GM12878 (cell line): ENCODE results near the gene ADSL. TPM values are rescaled to one million over a fixed set of nuclear protein-coding genes. Genes with fewer than 3 reads are reported as not detected.

Source experiments
- ATAC-seq: fragments of 200-7000 bp; cut with Tn5 transposase; 3 replicates; pipeline ENCODE4 v1.9.1; 2020; ENCODE audit warnings: mild to moderate bottlenecking, moderate library complexity
- BruUV-seq: library from RNA; stranded (reverse); fragments of 400-500 nt; replicated peaks from 2 replicates; lab custom pipeline; 2021; lab: Mats Ljungman, UMichigan
- CTCF ChIA-PET: fragments of 300-600 bp; sonication (Branson Sonifier 250); formaldehyde crosslinking; extraction: SDS; loops from one replicate; lab custom pipeline; 2021; ENCODE audit warnings: inconsistent platforms; lab: Yijun Ruan, JAX
- POLR2A ChIA-PET: fragments of 350-600 bp; formaldehyde crosslinking; extraction: SDS; loops from one replicate; lab custom pipeline; 2021; ENCODE audit warnings: inconsistent platforms; lab: Charles Lee
- RAD21 ChIA-PET: fragments of 300-600 bp; sonication (Branson Sonifier 250); formaldehyde crosslinking; loops from one replicate; lab custom pipeline; 2023; ENCODE audit warnings: antibody characterized with exemption; ENCODE audit not compliant: unreplicated experiment; lab: Charles Lee
- SMC1A ChIA-PET: fragments of 300-600 bp; sonication (Branson Sonifier 250); formaldehyde crosslinking; loops from one replicate; lab custom pipeline; 2023; ENCODE audit not compliant: unreplicated experiment, uncharacterized antibody; lab: Charles Lee
- DNase-seq: peaks from one replicate; pipeline ENCODE4 v3.0.0-alpha.2; 2011; ENCODE audit warnings: low read depth, low spot score
- FAIRE-seq: peaks from 3 replicates; lab custom pipeline; 2011; peaks lifted over from hg19 to GRCh38; lab: Jason Lieb, UNC
- H2AFZ ChIP-seq: 2 replicates; pipeline ENCODE4 v1.6.0; 2011; ENCODE audit warnings: low read depth, low read length, control low read depth; ENCODE audit not compliant: control insufficient read depth
- H3K27ac ChIP-seq: 2 replicates; pipeline ENCODE4 v1.5.1; 2011; ENCODE audit warnings: control low read depth; ENCODE audit not compliant: control insufficient read depth, insufficient read depth
- H3K27me3 ChIP-seq, 2 experiments: replicated peaks in 1 of 2; 2 replicates each; pipeline versions ENCODE4 v1.6.0 to v1.6.1; 2011; ENCODE audit warnings: low read length in 1 of 2; ENCODE audit not compliant: control insufficient read depth in 2 of 2, insufficient read depth in 2 of 2
- H3K36me3 ChIP-seq, 2 experiments: 2 replicates each; pipeline ENCODE4 v1.5.1; 2011; ENCODE audit warnings: low read length in 1 of 2; ENCODE audit not compliant: control insufficient read depth in 2 of 2, insufficient read depth in 2 of 2
- H3K4me1 ChIP-seq: 2 replicates; pipeline ENCODE4 v1.6.1; 2011; ENCODE audit warnings: mild to moderate bottlenecking, low read length, moderate library complexity, mixed read lengths; ENCODE audit not compliant: control insufficient read depth, insufficient read depth
- H3K4me2 ChIP-seq: 2 replicates; pipeline ENCODE4 v1.6.0; 2011; ENCODE audit warnings: control low read depth; ENCODE audit not compliant: control insufficient read depth, insufficient read depth
- H3K4me3 ChIP-seq: fragments of 200-600 bp; sonication (generic); 2 replicates; pipeline ENCODE4 v1.5.1; 2016
- H3K79me2 ChIP-seq: 2 replicates; pipeline ENCODE4 v1.6.0; 2011; ENCODE audit warnings: low read length; ENCODE audit not compliant: control insufficient read depth, insufficient read depth
- H3K9ac ChIP-seq: 2 replicates; pipeline ENCODE4 v1.8.0; 2011; ENCODE audit warnings: low read length, control low read depth, mixed read lengths; ENCODE audit not compliant: control insufficient read depth, insufficient read depth
- H3K9me3 ChIP-seq: replicated peaks from 3 replicates; pipeline ENCODE4 v1.5.1; 2011; ENCODE audit warnings: mild to moderate bottlenecking, low read length; ENCODE audit not compliant: control insufficient read depth, insufficient read depth
- H4K20me1 ChIP-seq: 2 replicates; pipeline ENCODE4 v1.6.0; 2011; ENCODE audit not compliant: control insufficient read depth, insufficient read depth
- CEBPB ChIP-seq, 2 experiments: fragments of 150-350 bp in 1 of 2; IDR thresholded peaks; 2 replicates each; pipeline ENCODE4 v1.6.1; 2012 to 2014; ENCODE audit warnings: low read depth in 2 of 2, low read length in 2 of 2, borderline replicate concordance in 1 of 2, inconsistent platforms in 1 of 2
- CUX1 ChIP-seq: IDR thresholded peaks from 2 replicates; pipeline ENCODE4 v1.6.1; 2012; ENCODE audit warnings: improper control_type of control experiment, low read depth, low read length; ENCODE audit not compliant: insufficient replicate concordance
- RELA ChIP-seq: fragments of 450-650 bp; IDR thresholded peaks from 2 replicates; pipeline ENCODE4 v1.8.0; 2014; ENCODE audit warnings: borderline replicate concordance; ENCODE audit not compliant: partially characterized antibody
- SREBF1 ChIP-seq: IDR thresholded peaks from 2 replicates; pipeline ENCODE4 v1.6.1; 2012; ENCODE audit warnings: mild to moderate bottlenecking, low read length
- WGBS: methylation state at CpG from one replicate; pipeline ENCODE4 v1.1.6; 2016; ENCODE audit warnings: low lambda C conversion rate; ENCODE audit not compliant: insufficient replicate concordance, insufficient coverage; ENCODE audit errors: missing lambda C conversion rate; 5-methylcytosine and 5-hydroxymethylcytosine counted together
- in situ Hi-C: fragments of 300-500 bp; cut with MboI; formaldehyde crosslinking; loops from 9 replicates; pipeline ENCODE4 v1.14.3; 2018; ENCODE audit warnings: mixed read lengths
- intact Hi-C: fragments of 100-400 bp; cut with micrococcal nuclease; formaldehyde crosslinking; loops from one replicate; pipeline ENCODE4 v1.14.2; 2022; ENCODE audit not compliant: unreplicated experiment
- polyA plus RNA-seq, 11 experiments: library from polyadenylated mRNA; depleted of rRNA in 4 of 11; unstranded in 6 of 11; stranded (reverse) in 5 of 11; fragments of >200 nt; fragmentation: Nextera tagmentation in 4 of 11; fragmentation: Illumina TruSeq in 1 of 11; extraction: Ambion mirVana in 4 of 11; extraction: Trizol in 1 of 11; gene quantifications; 1 replicate in 1 of 11; 2 replicates in 10 of 11; pipeline versions ENCODE4 v1.2.1 to v1.2.3, GENCODE V29; 2011 to 2016; ENCODE audit warnings: inconsistent platforms in 2 of 11, missing spikeins in 2 of 11, low read depth in 1 of 11
- total RNA-seq, 4 experiments: library from RNA; depleted of rRNA in 3 of 4; stranded (reverse); fragments of >200 nt in 3 of 4; fragmentation: Illumina TruSeq in 1 of 4; extraction: Trizol in 1 of 4; gene quantifications; 2 replicates each; pipeline versions ENCODE4 v1.2.1 to v1.2.3, GENCODE V29; 2013 to 2021

Gene ADSL
- total and polyA plus RNA-seq, 10 of the 15 experiments (the other 5 are each of a cell fraction or from before 2014, with no cell fraction given) = 126 to 313 (median 143) TPM

GRCh38 chr22:40432625-40433024 lies 86.3 kb downstream of the ADSL start:
- H3K4me2 ChIP-seq = no peak overlapping the region
- no peak overlapping the region for H2AFZ ChIP-seq
- H3K79me2 ChIP-seq = peaks cover 33% of the 10 kb centered on the region
- in situ Hi-C loops = loop anchor here (5.0 kb wide), 1 partner anchor 210 kb away; no protein-coding TSS in a partner anchor
- no peak for FAIRE-seq
- no peak for TF ChIP-seq CEBPB (IDR thresholded peaks at IDR 0.05; ENCODE audit: borderline replicate concordance in 1 of 2, low read depth in 2 of 2, low read length in 2 of 2)
- TF ChIP-seq, all 136 proteins: peak for 0
- ChIA-PET SMC1A (interaction anchor here (1.0 to 8.1 kb wide), 7 partner anchors 17 to 213 kb away, joined by 3 to 141 read pairs (median 4); no protein-coding TSS in a partner anchor), RAD21 (interaction anchor here (0.5 kb wide), 1 partner anchor 20 kb away, joined by 4 read pairs; no protein-coding TSS in a partner anchor), POLR2A (interaction anchor here (0.5 kb wide), 1 partner anchor 176 kb away, joined by 3 read pairs; no protein-coding TSS in a partner anchor), CTCF (interaction anchor here (0.9 to 10.9 kb wide), 6 partner anchors 17 to 214 kb away, joined by 3 to 202 read pairs (median 4); no protein-coding TSS in a partner anchor)
- Histone ChIP-seq H3K9ac (no peak overlapping the region), H3K4me3 (no peak overlapping the region), H3K27ac (peak overlapping the region; percentile 18; the same call in 1 of the 2 replicates), H3K27me3 (no peaks in the 10 kb centered on the region), H3K9me3 (no peaks in the 10 kb centered on the region), H3K36me3 (peaks cover 25 to 46% of the 10 kb centered on the region in 2 experiments), H3K4me1 (peaks cover 41% of the 10 kb centered on the region), H4K20me1 (no peaks in the 10 kb centered on the region)
- DNase-seq (no peak), ATAC-seq (no peak)
- WGBS = 98% methylated on average over 2 of the region's 2 CpGs
- BruUV-seq = no TSS peak
- intact Hi-C loops = loop anchor here (10.0 kb wide), 1 partner anchor 462 kb away; no protein-coding TSS in a partner anchor

- H3K9ac ChIP-seq = no peak overlapping the region
- peaks cover 42% of the 10 kb centered on the region for H3K79me2 ChIP-seq
- peak overlapping the region; percentile 84 for H3K27ac ChIP-seq
- RAD21 ChIA-PET = interaction anchor here (1.3 kb wide), 2 partner anchors 40 to 86 kb away, joined by 3 to 4 read pairs; no protein-coding TSS in a partner anchor
- ATAC-seq (no peak), DNase-seq (no peak), FAIRE-seq (no peak)
- no peaks in the 10 kb centered on the region for H3K9me3 ChIP-seq
- peaks cover 51% of the 10 kb centered on the region for H3K4me1 ChIP-seq
- H3K4me2 ChIP-seq = peak overlapping the region; percentile 11; the same call in 1 of the 2 replicates
- H3K4me3 ChIP-seq = no peak overlapping the region
- intact Hi-C loops (loop anchor here (10.0 kb wide), 1 partner anchor 461 kb away; no protein-coding TSS in a partner anchor), in situ Hi-C loops (loop anchor here (5.0 kb wide), 1 partner anchor 209 kb away; no protein-coding TSS in a partner anchor)
- CTCF ChIA-PET = interaction anchor here (0.5 to 10.9 kb wide), 8 partner anchors 18 to 213 kb away, joined by 3 to 202 read pairs (median 4); partner anchors contain the start of gene MRTFA
- peaks cover 25 to 40% of the 10 kb centered on the region in 2 experiments for H3K36me3 ChIP-seq
- H2AFZ ChIP-seq = no peak overlapping the region
- TF ChIP-seq CUX1 (no peak), SREBF1 (no peak), RELA (no peak)
- 33% methylated on average over 3 of the region's 3 CpGs for WGBS
- SMC1A ChIA-PET = interaction anchor here (0.9 to 8.1 kb wide), 14 partner anchors 14 to 213 kb away, joined by 3 to 141 read pairs (median 4); no protein-coding TSS in a partner anchor
- TSS peak; percentile 44 for BruUV-seq
- no peaks in the 10 kb centered on the region for H3K27me3 ChIP-seq
- H4K20me1 ChIP-seq = no peaks in the 10 kb centered on the region
- POLR2A ChIA-PET = interaction anchor here (0.5 to 1.0 kb wide), 4 partner anchors 19 to 1237 kb away, joined by 3 read pairs; no protein-coding TSS in a partner anchor
Measured at GRCh38 chr22:40433416-40434090, 87.3 kb downstream of the ADSL start.
